Measurements from ENCODE around the gene MDK.

The MDK gene

GRCh38 chr11:46347637-46348311 is 33.7 kb upstream of the MDK start:
- DNase-seq (ENCODE audit: low read depth): no peak

GRCh38 chr11:46348566-46349401 is 32.7 kb upstream of the MDK start:
- DNase-seq (ENCODE audit: low read depth): no peak

- DNase-seq (ENCODE audit: low read depth): no peak
Observed at GRCh38 chr11:46350695-46351094, 30.8 kb upstream of the MDK start.

- DNase-seq (ENCODE audit: low read depth): no peak
Observed at GRCh38 chr11:46351148-46351547, 30.3 kb upstream of the MDK start.

GRCh38 chr11:46351606-46352005 is 29.9 kb upstream of the MDK start:
- DNase-seq (ENCODE audit: low read depth): no peak

- DNase-seq (ENCODE audit: low read depth): peak; percentile 48
Observed at GRCh38 chr11:46352063-46352841, 29.2 kb upstream of the MDK start.

GRCh38 chr11:46353698-46354097 is 27.8 kb upstream of the MDK start:
- DNase-seq (ENCODE audit: low read depth): peak; percentile 40

GRCh38 chr11:46356924-46357482 is 24.5 kb upstream of the MDK start:
- DNase-seq (ENCODE audit: low read depth): peak; percentile 96

GRCh38 chr11:46357483-46357936 is 24.0 kb upstream of the MDK start:
- peak; percentile 79 for DNase-seq (ENCODE audit: low read depth)

GRCh38 chr11:46359953-46360352 is 21.5 kb upstream of the MDK start:
- DNase-seq (ENCODE audit: low read depth): no peak

- no peak for DNase-seq (ENCODE audit: low read depth)
Observed at GRCh38 chr11:46360878-46361277, 20.6 kb upstream of the MDK start.

- no peak for DNase-seq (ENCODE audit: low read depth)
Observed at GRCh38 chr11:46361283-46362155, 19.9 kb upstream of the MDK start.

GRCh38 chr11:46362156-46363030 is 19.1 kb upstream of the MDK start:
- DNase-seq (ENCODE audit: low read depth): no peak

- DNase-seq (ENCODE audit: low read depth): peak; percentile 64
Observed at GRCh38 chr11:46363031-46363407, 18.4 kb upstream of the MDK start.

- DNase-seq (ENCODE audit: low read depth): no peak
Observed at GRCh38 chr11:46363455-46364005, 17.9 kb upstream of the MDK start.

GRCh38 chr11:46364056-46364455 is 17.4 kb upstream of the MDK start:
- DNase-seq (ENCODE audit: low read depth): no peak

GRCh38 chr11:46364791-46365190 is 16.7 kb upstream of the MDK start:
- no peak for DNase-seq (ENCODE audit: low read depth)

- no peak for DNase-seq (ENCODE audit: low read depth)
Observed at GRCh38 chr11:46366260-46366659, 15.2 kb upstream of the MDK start.

GRCh38 chr11:46366661-46367161 is 14.8 kb upstream of the MDK start:
- no peak for DNase-seq (ENCODE audit: low read depth)
